Measurements from ENCODE around the gene INO80D. TPM values are rescaled to one million over a fixed set of nuclear protein-coding genes. Genes with fewer than 3 reads are reported as not detected.
A peak's percentile ranks its signal among the peaks of the same experiment; 100 is the strongest.

Gene INO80D
- total RNA-seq, 1 donor from 2014 or later = 5.0 TPM

- DNase-seq (ENCODE audit: low read depth) = no peak
- no peak overlapping the region for H3K4me3 ChIP-seq (ENCODE audit: low read depth, low read length)
- TF ChIP-seq, protein P1, sequence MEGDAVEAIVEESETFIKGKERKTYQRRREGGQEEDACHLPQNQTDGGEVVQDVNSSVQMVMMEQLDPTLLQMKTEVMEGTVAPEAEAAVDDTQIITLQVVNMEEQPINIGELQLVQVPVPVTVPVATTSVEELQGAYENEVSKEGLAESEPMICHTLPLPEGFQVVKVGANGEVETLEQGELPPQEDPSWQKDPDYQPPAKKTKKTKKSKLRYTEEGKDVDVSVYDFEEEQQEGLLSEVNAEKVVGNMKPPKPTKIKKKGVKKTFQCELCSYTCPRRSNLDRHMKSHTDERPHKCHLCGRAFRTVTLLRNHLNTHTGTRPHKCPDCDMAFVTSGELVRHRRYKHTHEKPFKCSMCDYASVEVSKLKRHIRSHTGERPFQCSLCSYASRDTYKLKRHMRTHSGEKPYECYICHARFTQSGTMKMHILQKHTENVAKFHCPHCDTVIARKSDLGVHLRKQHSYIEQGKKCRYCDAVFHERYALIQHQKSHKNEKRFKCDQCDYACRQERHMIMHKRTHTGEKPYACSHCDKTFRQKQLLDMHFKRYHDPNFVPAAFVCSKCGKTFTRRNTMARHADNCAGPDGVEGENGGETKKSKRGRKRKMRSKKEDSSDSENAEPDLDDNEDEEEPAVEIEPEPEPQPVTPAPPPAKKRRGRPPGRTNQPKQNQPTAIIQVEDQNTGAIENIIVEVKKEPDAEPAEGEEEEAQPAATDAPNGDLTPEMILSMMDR (conservative IDR thresholded peaks at IDR 0.05; ENCODE audit: low read depth, low read length) = no peak
Observed at GRCh38 chr2:205948496-205948837, 137.5 kb downstream of the INO80D start.

DNA sequence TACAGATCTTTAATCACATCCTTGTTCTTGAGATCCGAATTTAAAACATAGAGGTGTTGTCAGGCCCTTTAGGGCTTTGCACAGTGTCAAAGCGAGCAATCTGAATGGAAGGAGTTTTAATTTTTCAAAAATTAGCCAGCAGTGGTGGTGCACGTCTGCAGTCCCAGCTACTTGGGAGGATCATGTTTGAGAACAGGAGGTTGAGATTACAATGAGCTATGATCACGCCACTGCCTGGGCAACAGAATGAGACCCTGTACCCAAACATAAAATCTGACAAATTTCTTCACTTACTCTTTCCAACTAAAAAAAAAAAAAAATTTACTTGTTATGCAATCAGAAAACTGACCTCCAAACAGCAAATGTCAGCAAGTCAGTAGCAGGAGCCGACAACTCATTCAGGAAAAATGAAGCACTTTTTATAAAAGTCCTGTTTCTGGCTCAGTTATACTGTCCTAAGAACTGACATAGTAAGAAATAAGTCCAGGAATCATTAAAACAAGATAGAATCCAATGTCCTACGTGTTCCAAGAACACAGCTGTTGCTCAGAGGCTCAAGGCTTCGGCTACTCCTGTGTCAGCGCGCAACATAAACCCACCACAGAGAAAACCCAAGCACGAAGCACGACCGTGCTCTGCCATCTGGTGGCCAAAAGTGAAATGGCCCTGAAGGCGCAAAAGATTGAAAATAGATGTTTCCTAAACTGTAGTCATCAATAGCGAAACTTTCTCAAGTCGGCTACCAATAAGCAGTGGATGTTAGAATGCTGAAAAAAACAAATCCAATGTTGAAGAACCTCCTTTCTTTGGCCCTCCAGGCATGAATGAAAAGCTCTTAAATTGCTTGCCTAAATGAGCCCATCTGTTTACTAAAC, 138.1 kb downstream of the INO80D start:
- H3K4me3 ChIP-seq (ENCODE audit: low read depth, low read length) = peak overlapping the region; percentile 1
- no peak for DNase-seq (ENCODE audit: low read depth)
- TF ChIP-seq, protein P1 (conservative IDR thresholded peaks at IDR 0.05; ENCODE audit: low read depth, low read length) = peak; percentile 97

- H3K4me3 ChIP-seq (ENCODE audit: low read depth, low read length) = no peak overlapping the region
- DNase-seq (ENCODE audit: low read depth) = no peak
- TF ChIP-seq, protein P1 (conservative IDR thresholded peaks at IDR 0.05; ENCODE audit: low read depth, low read length) = no peak
Observed at GRCh38 chr2:205946226-205946625, 139.7 kb downstream of the INO80D start.

Other genes with a start within 250 kb of the INO80D start
- gene NDUFS1, start 73.3 kb upstream of the INO80D start, total RNA-seq = 116 and 133 TPM in 2 replicates
- 626 and 728 TPM in 2 replicates for gene EEF1B2, start 73.7 kb upstream of the INO80D start, total RNA-seq
- 2.9 and 6.4 TPM in 2 replicates for gene ZDBF2, start 188.5 kb upstream of the INO80D start, total RNA-seq